GM21717 (cell line): ENCODE results near the gene NUP85.
A peak's percentile ranks its signal among the peaks of the same experiment; 100 is the strongest.
"Not testable (repeated sequence)": the region's sequence is repeated elsewhere in the genome, so short reads cannot be mapped to it uniquely, and the experiment has no call there.

ENCODE experiments used
- ATAC-seq: cut with Tn5 transposase; IDR thresholded peaks from one replicate; pipeline ENCODE4 v1.9.1; 2021; ENCODE audit warnings: mild to moderate bottlenecking, moderate library complexity; ENCODE audit not compliant: unreplicated experiment

The NUP85 gene

DNA sequence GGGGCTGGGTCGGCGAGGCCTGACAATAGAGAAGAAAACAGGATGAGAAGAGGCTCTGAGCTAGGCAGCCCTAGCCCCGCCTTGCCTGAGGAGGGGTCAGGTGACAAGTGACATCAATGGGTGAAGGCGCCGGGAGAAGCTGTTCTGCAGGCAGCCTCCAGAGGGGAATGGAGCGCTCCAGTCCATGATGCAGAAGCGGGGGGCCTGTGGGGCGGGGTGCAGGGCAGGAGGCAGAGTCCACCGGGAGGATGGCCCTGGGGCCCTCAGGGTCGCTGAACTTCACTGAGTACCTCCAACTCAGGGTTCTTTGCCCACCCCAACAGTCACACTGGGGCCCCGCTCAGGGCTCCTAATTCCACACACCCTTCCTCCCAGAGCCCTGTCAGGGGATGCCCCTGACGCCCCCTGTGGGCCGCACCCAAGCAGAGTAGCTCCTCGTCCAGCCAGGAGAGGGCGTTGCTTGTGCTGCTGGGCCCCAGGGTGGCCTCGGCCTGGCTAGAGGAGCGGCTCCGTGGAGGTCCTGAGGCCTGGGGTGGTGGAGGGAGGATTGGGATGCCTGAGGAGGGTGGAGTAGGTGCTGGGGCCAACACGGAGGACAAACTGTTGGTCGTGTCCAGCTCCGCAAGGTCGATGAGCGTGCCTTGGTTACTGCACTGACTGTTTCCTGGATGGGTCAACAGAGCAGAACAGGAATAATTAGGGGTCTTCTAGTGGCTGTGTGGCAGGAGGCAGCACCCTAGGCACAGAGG, 35.1 kb downstream of the NUP85 start:
- no peak for ATAC-seq

DNA sequence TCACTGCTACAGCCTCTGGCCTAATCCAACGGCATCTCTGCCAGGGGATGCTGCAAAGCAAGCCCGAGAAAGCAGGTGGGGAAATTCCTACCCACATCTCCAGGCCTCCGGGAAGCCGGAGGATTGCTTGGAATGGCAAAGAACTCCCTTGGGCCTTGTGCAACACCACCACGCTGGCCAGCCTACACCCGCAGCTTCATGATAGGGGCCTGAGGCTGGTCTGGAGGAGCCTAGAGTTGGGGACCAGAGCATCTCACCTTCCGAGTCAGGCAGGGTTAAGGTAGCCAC, 35.6 kb downstream of the NUP85 start:
- no peak for ATAC-seq

DNA sequence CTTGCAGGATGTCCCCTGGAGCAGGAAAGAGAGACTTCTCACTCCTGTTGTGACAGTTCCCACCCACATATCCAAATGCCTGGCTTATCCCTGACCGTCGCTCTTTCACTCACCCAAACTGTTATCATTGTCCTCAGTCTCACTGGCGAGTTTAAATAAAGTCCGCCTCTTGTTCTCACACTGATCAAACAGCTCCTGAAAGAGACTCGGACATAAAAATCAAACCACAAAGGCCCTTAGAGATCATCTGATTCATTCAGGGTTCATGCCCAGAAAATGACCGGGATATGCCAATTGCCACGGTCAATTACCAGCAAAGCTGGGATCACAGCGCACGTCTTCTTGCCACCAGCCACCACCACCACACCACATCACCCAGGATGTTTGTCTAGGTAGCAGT, 36.0 kb downstream of the NUP85 start:
- no peak for ATAC-seq

DNA sequence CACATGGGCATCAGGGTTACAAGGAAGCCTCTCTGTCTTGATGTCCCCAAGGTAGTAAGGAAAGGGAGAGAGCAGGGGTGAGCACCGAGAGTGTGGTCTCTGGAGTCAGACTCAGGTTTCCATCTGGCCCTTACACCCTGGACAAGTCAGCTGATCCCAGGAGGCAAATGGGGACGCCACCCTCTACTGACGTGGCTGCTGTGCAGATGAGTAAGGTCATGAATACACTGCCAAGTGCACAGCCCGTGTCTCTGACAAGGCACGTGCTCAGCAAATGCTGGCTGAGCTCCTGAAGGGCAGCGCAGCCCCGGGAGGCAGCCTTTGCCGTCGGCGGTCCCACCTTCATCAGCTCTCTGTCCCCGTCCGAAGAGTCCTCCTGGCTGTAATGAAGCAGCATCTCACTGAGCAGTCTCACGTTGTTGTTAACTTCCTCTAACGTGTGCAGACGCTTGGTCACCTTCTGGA, 36.5 kb downstream of the NUP85 start:
- ATAC-seq = no peak

DNA sequence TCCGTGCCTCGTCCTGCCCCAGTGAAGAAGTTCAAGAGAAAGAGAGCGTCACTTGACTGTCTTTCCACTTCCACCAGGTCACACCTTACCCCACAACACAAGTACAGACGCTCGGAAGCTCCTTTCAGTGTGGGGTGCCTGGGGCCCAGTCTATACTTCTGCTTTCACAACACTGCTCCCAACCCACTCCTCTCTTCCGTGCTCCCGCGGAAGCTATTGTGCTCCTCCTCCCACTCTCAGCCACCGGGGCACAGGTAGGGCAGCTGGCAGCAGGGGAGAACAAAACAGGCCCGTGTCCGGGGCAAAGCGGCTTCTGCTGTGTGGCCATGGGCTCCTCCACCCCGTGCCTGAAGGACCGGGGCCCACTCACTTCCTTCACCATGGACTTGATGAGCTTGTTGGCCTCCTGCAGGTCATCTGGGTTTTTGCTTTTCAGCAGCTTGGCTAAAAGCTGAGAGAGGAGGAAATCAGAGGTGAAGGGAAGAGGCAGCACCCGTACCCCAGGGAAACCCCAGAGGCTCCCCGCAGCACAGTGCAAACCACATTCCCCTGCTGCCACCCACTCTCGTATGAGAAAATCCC, 37.1 kb downstream of the NUP85 start:
- no peak for ATAC-seq

DNA sequence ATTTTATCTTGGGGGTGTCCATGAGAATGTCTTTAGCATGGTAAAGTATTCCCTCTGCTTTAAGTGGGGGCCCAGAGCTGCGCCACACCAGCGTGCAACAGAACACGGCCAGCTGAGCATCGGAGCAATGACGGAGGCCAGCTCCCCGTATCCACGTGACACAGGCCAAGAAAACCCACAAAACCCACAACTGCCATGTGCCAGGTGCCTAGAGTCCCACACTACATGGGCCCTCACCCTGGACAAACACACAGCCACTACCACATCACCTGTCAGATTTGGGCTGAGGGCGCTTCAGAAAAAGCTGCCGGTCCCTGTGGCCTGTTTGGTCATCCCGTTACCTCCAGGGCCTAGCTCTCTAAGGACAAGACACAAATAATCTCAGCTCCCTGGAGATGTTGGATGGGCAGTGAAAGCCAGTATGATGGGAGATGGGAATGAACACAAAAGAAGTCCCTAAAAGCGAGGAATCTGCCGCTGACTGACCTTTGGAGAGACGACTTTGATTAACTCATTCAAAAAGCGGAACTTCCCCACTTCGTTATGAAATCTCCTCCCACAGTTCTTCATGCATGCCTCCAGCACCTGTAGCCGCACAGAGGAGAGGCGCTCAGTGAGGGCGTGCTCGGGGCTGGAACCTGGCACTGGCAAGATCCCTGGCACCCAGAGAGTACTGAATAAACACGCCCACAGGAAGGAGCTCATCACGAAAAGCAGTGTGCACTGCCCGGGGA, 38.8 kb downstream of the NUP85 start:
- ATAC-seq = no peak

- no peak for ATAC-seq
Measured at GRCh38 chr17:75245011-75245410, 39.5 kb downstream of the NUP85 start.

GRCh38 chr17:75246404-75246803, 40.9 kb downstream of the NUP85 start:
- ATAC-seq = no peak

DNA sequence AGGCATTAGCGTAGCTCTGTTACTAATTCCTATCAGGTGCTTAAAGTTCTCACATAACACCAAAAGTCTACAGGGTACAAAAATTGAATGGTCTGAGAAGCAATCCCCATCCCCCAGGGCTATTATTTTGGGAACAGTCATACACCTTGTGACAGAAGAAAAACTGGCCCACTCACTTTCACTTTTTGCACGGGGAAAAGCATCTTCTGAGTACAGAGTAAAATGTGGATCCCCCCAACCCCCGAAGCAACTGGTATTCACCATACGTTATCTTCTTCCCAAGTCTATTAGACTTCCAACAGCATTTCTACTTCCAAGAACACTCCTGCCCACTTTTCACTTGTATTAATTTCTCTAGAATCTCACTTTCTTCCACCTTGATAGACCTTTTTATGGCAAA, 44.1 kb downstream of the NUP85 start:
- no peak for ATAC-seq

DNA sequence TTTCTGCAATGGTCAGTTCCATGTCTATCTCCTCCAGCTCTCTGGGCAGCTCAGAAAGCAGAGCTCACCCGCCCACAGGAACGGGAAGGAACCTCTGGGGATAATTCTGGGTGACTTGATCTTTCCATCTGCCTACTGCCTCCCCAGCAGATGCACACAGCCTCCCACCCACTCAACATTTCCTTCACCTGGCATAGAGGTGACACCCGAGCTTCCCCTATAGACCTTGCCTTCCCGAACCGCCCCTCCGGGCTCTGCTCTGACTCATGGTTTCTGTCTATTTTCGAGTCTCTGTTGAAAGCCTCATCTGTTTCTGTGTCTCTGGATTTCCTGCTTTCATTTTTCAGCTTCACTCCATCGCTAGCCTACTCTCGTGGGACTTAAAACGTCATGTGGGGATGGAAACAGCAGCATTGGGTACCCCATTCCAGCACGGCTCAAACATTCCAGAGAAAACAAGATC, 44.6 kb downstream of the NUP85 start:
- peak; percentile 80 for ATAC-seq

- no peak for ATAC-seq
Measured at GRCh38 chr17:75252039-75252816, 46.7 kb downstream of the NUP85 start.

GRCh38 chr17:75255954-75256698, 50.6 kb downstream of the NUP85 start:
- ATAC-seq = not testable (repeated sequence)

DNA sequence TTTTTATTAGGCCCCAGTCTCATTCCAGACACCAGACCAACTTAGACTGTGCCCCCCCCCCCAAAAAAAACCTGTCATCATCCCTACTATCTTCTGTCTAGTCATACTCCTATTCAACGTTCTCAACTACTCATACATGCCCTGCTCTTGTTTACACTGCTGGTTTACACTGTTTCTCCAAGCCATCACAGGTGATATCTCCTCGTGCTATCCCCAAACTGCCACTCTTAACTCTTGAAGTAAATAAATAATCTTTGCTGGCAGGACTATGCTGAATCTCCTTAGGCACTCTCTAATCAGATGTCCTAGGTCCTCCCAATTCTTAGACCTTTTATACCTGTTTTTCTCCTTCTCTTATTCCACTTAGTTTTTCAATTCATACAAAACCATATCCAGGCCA, 51.7 kb downstream of the NUP85 start:
- ATAC-seq = not testable (repeated sequence)

- ATAC-seq = peak; percentile 41
Measured at GRCh38 chr17:75260641-75261335, 55.3 kb downstream of the NUP85 start.

DNA sequence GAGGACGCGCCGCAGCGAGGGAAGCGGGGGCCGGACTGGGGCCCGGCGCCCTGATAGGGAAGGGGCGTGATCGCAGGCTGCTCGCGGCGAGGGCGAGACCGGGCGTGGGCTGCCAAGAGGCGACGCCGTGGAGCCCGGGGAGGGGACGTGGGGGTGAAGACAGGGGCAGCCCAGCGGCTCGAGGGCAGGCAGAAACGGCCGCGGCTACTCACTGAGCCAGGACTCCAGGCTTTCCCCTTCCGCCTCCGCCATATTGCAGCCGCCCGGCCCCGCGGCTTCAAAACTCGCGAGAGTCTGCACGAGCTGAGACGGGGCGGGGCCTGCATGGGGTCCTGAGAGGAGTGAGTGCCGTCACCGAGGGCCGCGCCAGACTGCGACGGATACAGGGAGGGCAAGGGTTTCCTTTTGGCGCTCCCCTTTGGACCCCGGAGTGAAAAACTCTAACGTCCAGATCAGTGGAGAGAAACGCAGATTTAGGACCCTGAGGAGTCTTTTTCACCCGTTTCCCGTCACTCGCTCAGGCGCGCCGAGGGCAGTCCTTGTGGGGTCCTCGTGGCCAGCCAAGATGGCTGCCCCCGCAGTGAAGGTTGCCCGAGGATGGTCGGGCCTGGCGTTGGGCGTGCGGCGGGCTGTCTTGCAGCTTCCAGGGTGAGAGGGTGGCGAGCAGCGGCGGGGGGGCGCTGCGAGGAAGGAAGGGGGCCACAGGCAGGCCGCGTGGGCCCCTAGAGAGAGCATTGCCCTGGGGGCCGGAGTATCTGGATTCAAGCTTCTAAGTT, 56.0 kb downstream of the NUP85 start, which contains the start of the genes GGA3 and MRPS7:
GGA3 (minus strand) TSS at position 271 of the 776 bp plus-strand sequence; CDS start at position 252, 19 bp downstream.
MRPS7 (plus strand) TSS at position 544 of the 776 bp plus-strand sequence; CDS start at position 566, 22 bp downstream.
- peak; percentile 89 for ATAC-seq

GRCh38 chr17:75262112-75262606, 56.7 kb downstream of the NUP85 start:
- ATAC-seq = no peak

GRCh38 chr17:75263055-75263454, 57.6 kb downstream of the NUP85 start:
- ATAC-seq = no peak

- no peak for ATAC-seq
Measured at GRCh38 chr17:75265614-75266315, 60.3 kb downstream of the NUP85 start.
